Glomerular endothelial cell (primary cell): ENCODE results near the gene CALCB. TPM values are rescaled to one million over a fixed set of nuclear protein-coding genes. Genes with fewer than 3 reads are reported as not detected.
"Not testable (repeated sequence)": the region's sequence is repeated elsewhere in the genome, so short reads cannot be mapped to it uniquely, and the experiment has no call there.

Experiments used
- DNase-seq: peaks from one replicate; pipeline ENCODE4 v3.0.0-alpha.2; 2011; ENCODE audit warnings: low read depth, low spot score; ENCODE audit errors: extremely low read depth
- total RNA-seq: library from RNA; depleted of rRNA; stranded (reverse); fragments of >200 nt; gene quantifications from 2 replicates; pipeline ENCODE4 v1.2.3, GENCODE V29; 2015

CALCB gene, protein sequence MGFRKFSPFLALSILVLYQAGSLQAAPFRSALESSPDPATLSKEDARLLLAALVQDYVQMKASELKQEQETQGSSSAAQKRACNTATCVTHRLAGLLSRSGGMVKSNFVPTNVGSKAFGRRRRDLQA
- total RNA-seq = not detected in 2 replicates

DNA sequence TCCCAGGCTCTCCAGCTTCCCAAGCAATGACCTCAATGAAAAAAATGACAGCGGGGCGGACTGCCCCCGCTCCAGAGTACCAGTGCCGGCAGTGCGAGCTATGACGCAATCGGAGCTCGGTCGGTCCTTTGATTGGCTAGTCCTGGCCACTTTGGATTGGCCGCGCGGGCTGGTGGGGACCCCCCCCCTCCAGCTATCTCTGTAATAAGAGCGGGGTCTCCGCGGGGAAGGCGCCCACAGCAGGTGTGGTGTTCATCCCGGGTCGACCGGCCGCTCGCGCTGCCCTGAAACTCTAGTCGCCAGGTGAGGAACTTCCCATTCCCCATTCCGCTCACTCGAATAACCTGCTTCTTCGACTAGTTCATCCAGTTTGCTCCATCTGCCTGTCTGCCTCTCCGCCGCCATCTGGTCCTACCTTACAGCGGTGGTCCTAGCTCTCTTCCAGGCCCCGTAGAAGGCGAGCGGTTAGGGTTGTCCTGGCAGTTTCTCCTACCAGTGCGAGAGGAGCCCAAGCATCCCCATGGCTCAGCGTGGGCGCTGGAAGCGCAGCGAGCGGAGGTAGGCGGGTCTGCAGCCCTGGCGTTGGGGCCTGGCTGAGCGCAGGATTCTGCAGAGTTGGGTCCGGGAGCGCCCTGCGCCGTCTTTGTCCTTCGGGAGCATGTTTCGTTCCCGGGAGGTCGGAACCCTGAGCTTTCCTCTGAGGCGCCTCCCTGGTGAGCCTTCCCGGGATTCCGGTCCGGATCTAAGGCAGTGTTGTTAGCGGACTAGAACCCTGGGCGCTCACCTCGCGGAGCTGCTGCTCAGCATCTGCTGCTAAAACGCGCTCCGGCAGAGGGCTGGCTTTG lies at the start of gene CALCB:
TSS of gene CALCB (plus strand) at position 233 of the 845 bp plus-strand sequence. CDS start 1,126 bp downstream, outside the sequence.
- DNase-seq = no peak

DNA sequence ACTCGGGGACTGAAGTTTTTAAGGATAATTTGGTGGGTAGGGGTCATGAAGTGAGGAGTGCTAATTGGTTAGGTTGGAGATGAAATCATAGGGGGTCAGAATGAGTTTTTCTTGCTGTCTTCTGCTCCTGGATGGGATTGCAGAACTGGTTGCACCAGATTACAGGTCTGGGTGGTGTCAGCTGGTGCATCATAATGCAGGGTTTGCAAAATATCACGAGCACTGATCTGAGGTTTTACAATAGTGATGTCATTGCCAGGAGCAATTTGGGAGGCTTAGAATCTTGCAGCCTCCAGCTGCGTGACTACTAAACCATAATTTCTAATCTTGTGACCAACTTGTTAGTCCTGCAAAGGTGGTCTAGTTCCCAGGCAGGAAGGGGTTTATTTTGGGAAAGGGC lies 46.4 kb upstream of the CALCB start:
- no peak for DNase-seq

DNA sequence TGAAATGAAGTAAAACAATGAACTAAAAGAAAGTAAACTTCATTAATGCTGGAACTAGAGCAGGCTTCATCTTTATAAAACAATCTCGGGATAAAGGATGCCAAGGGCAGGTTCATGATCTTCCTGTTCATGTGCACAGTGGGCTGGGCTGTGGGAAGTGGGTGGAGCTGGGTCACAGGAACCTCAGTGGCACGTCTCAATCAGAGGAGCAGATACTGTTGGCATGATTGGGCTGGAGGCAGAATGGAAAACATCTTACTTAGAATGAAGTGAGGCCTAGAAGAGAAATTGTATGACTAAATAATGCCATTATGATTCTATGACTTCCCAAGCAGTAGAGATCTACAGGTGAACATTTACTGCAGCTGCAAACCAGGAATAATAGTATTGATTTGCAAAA lies 45.4 kb upstream of the CALCB start:
- DNase-seq = no peak

DNA sequence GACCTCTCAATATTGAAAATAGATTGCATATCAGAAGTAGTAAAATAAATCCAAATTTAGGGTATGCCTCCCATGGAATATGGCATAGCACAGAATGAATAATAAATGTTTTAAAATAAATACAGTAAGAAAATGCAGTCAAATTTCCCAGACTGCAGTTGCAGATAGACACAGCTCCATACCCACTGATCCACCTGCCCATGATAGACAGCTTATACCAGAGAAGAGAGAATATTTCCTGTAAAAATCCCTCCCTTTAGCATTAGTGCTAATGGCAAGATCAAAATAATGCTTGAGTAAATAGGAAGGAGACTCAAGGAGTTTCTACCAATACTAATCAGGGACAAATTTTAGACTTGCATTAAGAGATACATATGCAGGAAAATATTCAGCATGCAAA lies 45.0 kb upstream of the CALCB start:
- DNase-seq = no peak

DNA sequence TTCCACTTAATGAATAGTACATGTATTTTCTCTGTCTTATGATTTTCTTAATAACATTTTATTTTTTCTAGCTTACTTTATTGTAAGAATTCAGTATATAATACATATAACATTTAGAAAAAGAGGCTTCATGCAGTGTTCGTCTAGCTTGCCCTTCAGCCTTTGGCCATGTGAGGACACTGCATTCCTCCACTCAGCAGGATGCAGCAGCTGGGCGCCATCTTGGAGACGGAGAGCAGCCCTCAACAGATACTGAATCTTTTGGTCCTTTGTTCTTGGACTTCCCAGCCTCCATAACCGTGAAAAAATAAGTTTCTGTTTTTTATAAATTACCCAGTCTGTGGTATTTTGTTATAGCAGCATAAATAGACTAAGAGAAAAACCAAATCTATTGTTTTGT lies 41.4 kb upstream of the CALCB start:
- DNase-seq = not testable (repeated sequence)

DNA sequence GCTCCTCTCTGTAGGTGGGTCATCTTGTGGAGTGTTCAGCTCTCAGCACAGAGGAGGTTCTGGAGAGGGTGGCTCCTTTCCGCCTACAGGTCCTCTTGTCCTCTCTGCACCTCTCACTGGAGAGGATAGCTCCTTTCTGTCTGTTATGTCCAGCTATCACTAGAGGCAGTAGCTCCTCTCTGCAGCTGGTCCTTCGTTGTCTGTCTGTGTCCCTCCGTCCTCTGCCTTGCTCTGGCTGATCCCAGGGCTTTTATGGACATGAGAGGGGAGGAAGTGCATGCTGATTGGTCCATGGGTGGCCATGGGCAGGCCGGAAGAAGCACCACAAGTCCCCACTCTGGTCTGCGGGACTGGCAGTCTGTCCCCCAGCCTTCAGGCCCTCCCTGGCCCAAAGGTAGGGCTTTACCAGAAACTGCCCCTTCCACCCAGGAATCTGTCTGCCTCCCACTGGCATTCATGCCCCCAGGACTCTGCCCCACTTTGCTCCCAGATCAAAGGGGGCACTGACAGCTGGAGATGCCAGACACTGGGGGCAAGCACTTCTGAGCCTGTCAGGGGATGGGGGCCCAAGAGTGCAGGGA lies 38.6 kb upstream of the CALCB start:
- no peak for DNase-seq

DNA sequence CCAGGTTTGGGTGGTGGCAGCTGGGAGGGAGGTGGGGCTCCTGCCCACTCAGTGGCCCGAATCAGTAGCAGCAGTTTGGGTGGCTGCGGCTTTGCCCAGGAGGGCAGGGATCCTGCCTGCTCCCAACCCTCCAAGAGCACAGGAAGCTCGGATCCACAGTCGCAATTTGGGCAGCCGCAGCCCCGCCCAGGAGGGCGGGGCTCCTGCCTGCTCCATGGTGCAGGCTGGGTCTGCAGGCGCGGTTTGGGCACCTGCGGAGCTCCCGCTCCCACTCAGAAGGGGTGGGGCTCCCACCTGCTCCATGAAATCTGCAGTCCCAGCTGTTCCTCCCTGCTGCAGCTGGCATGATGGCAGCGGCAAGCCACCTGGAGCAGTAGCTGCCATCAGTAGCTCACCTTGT lies 38.1 kb upstream of the CALCB start:
- no peak for DNase-seq

DNA sequence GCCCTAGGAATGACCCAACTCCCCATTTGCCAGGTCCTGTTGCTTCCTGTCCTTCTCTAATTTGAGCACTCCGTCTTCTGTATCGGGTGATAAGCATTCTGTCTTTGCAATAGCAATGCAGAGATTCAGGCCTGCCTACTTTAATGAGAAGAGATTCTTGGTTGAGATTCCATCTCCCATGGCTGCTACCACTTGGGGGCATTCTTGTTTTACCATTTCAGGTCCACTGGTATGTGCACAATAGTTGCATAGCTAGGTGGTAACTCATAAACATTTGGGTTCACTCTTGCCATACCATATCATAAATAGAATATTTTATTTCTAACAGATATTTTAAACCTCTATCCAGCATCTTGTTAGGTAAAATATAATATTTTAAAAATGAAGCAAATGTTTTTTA lies 34.4 kb upstream of the CALCB start:
- no peak for DNase-seq

DNA sequence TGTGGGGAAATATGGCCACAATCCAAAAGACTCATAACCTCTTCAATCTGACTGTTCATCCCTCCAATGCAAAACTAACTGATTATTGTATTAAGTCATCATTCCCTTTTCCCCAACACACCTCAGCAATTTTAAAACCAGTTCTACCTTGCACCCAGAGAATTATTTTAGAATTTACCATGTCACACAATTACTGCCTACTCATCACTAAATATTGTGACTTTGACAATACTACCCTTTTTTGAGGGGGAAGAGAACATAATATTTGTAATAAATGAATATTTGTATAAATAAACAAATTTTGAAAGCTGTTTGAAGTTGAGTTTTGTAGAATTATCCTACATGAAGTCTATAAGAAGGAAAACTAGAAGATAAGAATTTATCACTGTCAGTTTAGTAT lies 28.2 kb upstream of the CALCB start:
- no peak for DNase-seq

DNA sequence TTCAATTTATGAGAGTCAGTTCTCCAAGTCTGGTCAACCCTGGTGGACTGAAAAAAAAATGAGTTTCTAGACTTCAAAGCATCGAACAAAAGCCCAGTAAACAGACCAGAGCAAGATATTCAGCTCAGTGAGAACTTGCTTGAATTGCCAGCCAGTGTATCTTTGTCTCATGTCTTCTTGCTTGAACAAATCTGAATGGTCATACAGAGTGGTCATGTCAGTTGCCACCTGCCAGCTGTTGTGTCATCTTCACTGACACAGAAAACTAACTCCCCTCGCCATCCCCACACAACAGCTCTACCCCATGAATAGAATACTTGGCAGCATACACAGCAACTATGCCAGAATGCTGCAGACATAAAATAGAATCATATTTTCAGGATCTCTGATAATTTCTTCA lies 27.5 kb upstream of the CALCB start:
- no peak for DNase-seq

DNA sequence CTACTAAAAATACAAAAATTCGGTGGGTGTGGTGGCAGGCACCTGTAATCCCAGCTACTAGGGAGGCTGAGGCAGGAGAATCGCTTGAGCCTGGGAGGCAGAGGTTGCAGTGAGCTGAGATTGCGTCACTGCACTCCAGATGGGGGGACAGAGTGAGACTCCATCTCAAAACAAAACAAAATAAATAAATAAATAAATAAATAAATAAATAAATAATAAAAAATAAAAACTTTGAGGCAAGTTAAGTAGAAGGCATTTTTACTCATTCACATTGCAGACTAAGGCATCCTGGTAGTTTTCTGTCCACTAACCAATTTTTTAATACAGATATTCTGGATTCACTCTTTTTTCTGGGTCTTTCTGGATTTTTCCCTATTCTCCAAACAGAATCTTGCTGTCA lies 26.7 kb upstream of the CALCB start:
- DNase-seq = not testable (repeated sequence)

DNA sequence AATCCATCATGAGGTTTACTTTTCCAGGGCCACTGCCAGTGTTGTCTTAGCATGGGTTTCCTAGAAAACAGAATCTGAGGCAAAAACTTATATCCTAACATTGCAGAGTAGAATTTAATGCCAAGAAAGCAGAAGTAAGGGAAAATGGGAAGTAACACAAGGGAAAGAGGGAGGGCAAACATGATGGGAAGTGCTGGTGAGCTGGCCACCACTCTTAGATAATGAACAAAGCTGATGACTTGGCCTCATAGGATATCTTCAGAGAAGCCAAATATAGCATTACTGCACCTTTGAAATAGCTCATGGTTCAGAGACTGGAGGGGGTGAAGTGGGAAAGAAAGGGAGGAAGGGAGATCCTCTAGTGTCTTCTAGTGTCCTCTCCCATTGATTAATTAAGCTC lies 24.8 kb upstream of the CALCB start:
- DNase-seq = no peak

DNA sequence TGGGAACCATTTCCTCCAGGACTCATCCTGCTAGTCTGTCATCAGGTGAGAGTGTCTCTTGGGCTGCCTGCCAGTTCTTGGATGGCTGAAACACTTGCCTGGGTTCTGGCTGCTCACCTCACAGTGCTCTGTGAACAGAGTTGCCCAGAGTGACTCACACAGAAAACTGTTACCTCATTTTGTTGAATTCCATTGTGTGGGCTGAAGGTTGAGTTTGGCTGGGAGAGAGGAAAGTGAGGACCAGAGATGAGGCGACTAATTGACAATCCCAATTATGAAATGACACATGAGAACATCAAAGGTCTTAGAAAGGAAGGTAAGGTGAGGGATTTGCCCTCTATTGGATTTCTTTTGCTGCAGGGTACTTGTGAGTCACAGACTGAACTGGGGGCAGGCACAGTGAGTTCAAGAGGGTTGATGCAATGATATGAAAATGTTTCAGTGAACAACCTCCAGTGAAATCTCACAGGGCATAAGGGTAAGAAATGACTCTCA lies 20.2 kb upstream of the CALCB start:
- no peak for DNase-seq

DNA sequence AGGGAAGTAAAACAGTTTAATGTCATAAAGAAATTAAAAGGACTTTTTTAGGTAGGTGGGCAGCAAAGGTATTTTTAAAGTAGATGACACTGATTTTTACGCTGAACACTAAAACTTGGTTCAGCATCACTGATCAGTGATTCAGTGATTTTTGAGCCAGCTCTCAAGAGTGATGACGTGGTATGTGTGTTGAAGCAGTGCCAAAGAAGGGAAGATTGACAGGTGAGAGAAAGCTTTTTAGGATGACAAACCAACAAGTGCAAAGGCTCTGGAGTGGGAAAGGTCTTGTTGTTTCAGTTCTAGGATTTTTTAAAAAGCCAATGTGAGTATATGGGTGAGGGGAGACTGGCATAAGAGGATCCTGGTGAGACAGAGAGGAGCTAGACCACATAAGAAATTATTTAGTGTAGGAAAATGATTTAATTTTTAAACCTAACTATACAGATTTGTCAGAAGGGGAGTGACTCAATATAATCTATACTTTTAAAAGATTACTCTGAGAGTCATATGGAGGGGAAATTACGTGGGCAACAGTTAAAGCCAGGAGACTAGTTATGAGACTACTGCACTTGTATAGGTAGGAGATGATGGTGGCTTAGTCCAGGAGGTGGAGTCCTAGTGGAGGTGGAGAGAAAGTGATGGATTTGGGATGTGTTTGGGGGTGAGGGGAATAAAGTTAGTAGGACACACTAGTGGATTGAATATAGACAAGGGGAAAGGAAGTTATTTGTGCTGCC lies 17.6 kb upstream of the CALCB start:
- no peak for DNase-seq

DNA sequence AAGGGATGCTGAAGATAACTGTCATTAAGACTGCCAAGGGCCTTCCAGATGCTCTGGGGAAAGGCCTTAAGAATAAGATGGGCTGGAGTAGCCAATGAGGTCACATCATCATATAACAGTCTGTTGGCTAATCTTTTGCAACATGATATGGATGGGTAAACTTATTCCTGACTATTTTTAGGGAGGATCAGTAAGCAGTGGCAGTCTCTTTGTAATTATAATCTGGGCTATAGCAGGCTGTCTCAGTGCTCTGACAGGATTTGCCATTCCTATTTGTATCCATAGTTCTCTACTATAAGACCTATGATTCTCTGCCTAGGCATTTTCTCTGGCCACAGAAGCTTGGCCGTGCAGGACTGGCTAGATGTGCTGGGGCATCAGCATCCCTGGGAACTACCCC lies 16.1 kb upstream of the CALCB start:
- no peak for DNase-seq

DNA sequence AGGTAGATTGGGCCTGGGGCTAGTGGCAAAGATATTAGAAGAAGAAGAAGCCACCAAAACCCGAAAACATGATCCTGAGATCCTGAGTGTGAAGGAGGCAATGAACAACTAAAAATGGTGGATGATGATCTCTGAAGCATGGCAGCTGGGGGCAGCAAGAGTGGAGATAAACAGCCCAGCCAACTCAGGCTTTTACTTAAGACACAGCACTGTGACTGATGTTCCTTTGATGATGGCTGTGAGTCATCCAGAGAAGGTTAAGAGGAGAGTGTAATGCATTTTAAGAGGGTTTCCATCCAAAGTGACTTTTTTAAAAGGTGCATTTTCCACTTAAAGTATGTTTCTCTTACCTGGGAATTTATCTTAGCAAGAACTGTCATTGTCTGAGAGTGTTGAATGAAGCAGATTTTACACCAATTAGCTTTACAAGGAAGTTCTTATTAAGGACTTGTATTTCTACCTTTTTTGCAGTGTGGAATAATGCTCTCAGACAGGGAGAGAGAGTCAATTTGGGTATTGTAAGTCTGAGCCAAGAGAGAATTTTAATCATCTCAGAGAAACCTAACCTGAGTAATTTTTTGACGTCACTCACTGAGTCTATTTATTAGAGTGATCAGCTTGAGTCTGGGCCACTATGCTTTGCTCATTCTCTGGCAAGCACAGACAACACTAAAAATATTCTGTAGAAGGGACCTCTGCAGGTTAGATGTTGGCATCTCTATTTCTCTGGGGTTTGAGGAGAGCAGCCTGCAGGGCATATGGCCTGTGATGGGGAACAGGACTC lies 14.1 kb upstream of the CALCB start:
- DNase-seq = no peak

DNA sequence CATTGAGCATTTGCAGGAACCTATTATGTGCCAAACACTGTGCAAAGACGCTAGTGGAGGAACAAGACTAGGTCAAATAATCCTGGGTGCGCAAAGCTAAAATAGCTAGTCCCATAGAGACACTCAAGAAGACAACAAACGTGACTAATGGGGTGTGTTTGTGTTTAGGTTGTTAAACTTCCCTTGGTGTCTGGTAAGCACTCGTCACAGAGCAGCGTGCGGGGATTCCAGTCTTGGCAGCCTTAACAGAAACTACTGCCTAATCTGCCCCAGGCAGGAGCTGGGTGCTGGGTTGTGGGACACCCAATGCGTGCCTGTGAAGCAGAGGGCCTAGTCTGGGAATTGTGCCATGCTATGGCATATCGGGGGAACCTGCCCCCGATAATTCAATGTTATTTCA lies 10.8 kb upstream of the CALCB start:
- DNase-seq = no peak

DNA sequence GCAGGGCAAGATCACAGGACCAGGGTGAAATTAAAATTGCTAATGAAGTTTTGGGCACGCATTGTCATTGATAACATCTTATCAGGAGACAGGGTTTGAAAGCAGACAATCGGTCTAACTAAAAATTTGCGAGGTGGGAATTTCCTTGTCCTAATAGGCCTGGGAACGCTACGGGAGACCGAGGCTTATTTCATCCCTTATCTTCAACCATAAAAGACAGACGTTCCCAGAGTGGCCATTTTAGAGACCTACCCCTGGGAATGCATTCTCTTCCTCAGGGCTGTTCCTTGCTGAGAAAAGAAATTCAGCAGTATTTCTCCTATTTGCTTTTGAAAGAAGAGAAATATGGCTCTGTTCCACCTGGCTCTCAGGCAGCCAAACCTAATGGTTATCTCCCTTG lies 3.6 kb upstream of the CALCB start:
- not testable (repeated sequence) for DNase-seq

DNA sequence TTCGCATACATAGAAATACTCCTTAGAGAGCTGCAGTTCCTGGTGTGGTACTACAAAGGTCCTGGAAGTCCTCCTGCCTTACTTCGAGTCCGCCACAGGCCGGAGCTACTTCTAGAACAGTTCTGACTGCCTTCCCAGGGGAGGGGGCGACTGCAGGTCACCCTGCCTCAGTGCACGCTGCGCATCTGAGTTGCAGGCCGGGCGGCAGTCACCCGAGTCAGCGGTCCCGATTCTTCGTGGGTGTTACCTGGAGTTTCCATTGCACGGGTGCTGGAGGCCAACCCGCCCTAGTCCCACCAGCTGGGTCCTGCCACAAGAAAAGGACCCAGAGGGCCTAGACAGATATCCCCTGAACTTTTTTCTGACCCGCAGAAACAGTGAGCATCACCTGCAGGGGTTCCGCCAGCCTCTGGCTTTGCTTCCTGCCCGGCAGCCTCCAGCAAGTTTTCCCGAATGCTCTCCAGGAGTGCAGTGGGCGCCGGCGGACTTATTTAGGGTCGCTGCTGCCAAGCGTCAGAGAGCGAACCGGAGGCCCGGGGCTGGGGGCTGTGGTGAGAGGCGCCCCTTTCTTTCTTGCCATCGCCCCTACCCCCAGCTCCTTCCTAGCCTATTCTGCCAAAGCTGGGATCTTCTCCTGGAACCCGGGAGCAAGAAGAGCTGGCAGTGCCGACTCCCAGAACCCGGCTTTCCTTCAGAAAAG lies 1.7 kb upstream of the CALCB start:
- DNase-seq = no peak

DNA sequence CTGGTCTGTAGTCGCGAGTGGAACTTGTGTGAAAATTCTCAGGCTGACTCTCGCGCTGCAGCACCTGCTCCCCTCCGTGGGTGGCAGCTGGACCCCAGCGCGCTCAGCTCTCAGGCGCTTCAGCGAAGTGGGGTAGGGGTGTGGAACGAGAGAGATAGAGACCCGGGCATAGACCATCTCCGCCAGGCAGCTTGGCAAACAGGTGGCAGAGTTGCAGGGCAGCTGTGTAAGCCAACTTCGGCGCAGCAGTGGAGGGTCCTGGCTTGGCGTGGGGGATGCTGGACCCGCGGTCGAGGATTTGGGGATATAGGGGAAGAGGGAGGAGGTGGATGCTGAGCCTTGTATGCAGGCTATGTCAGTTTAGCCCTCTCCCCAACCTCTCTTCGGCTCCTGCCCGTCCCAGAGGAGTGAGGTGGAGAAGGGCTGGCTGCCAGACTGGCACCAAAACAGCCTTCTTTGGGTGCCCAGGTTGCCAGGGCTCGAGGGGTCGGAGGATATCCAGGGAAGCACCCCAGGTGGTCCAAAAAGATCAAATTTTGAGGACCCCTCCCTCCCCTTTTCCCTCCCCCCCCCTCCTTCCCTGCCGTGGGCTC lies 746 bp upstream of the CALCB start:
- DNase-seq = no peak
